Mesenchymal stem cell (in vitro differentiated cells and primary cell): ENCODE results near the gene PIP.
"Not testable (repeated sequence)": the region's sequence is repeated elsewhere in the genome, so short reads cannot be mapped to it uniquely, and the experiment has no call there.

ENCODE experiments used
- DNase-seq: peaks from one replicate; pipeline ENCODE4 v3.0.0-alpha.2; 2013
- H2AFZ ChIP-seq: one replicate; pipeline ENCODE4 v1.6.1; 2013; ENCODE audit warnings: low read depth, mild to moderate bottlenecking, control low read depth, inconsistent platforms, low read length, moderate library complexity
- H2AK5ac ChIP-seq: 2 replicates; pipeline ENCODE4 v1.6.1; 2013; ENCODE audit warnings: low read length, moderate library complexity, mild to moderate bottlenecking, inconsistent platforms; ENCODE audit not compliant: severe bottlenecking
- H2BK120ac ChIP-seq: one replicate; pipeline ENCODE4 v1.6.1; 2013; ENCODE audit warnings: low read depth, mild to moderate bottlenecking, inconsistent platforms, low read length, moderate library complexity
- H2BK12ac ChIP-seq, 2 experiments: one replicate each; pipeline ENCODE4 v1.6.1; 2013; ENCODE audit warnings: inconsistent platforms in 2 of 2, low read length in 2 of 2, mild to moderate bottlenecking in 2 of 2, moderate library complexity in 2 of 2, control low read depth in 1 of 2
- H2BK15ac ChIP-seq: one replicate; pipeline ENCODE4 v1.6.1; 2013; ENCODE audit warnings: mild to moderate bottlenecking, low read depth, inconsistent platforms; ENCODE audit not compliant: poor library complexity, severe bottlenecking
- H2BK5ac ChIP-seq: 2 replicates; pipeline ENCODE4 v1.6.1; 2013; ENCODE audit warnings: low read depth, mild to moderate bottlenecking, low read length, control low read depth, inconsistent platforms; ENCODE audit not compliant: poor library complexity, severe bottlenecking
- H3K14ac ChIP-seq, 2 experiments: one replicate each; pipeline ENCODE4 v1.6.1; 2013; ENCODE audit warnings: inconsistent platforms in 2 of 2, low read length in 2 of 2, control low read depth in 1 of 2, mild to moderate bottlenecking in 1 of 2, moderate library complexity in 1 of 2
- H3K18ac ChIP-seq, 2 experiments: one replicate each; pipeline ENCODE4 v1.6.1; 2013; ENCODE audit warnings: inconsistent platforms in 2 of 2, low read length in 2 of 2, control low read depth in 1 of 2, low read depth in 1 of 2, mild to moderate bottlenecking in 1 of 2
- H3K23ac ChIP-seq, 2 experiments: one replicate each; pipeline ENCODE4 v1.6.1; 2013; ENCODE audit warnings: inconsistent platforms in 2 of 2, low read length in 2 of 2, mild to moderate bottlenecking in 2 of 2, moderate library complexity in 2 of 2, control low read depth in 1 of 2
- H3K27ac ChIP-seq: 2 replicates; pipeline ENCODE4 v1.5.1; 2013; ENCODE audit warnings: mild to moderate bottlenecking, moderate library complexity, low read length, control low read depth, inconsistent platforms; ENCODE audit not compliant: poor library complexity, severe bottlenecking
- H3K27me3 ChIP-seq, 2 experiments: 2 replicates each; pipeline versions ENCODE4 v1.6.1 to v1.7.0; 2013; ENCODE audit warnings: low read length in 2 of 2, mild to moderate bottlenecking in 2 of 2, moderate library complexity in 2 of 2, control low read depth in 1 of 2, inconsistent platforms in 1 of 2; ENCODE audit not compliant: control insufficient read depth in 1 of 2, insufficient read depth in 1 of 2
- H3K36me3 ChIP-seq, 2 experiments: 2 replicates each; pipeline versions ENCODE4 v1.6.1 to v1.7.0; 2013; ENCODE audit warnings: low read length in 2 of 2, control low read depth in 1 of 2, inconsistent platforms in 1 of 2, low read depth in 1 of 2, mild to moderate bottlenecking in 1 of 2; ENCODE audit not compliant: insufficient read depth in 2 of 2, control insufficient read depth in 1 of 2
- H3K4ac ChIP-seq, 2 experiments: one replicate each; pipeline ENCODE4 v1.6.1; 2013; ENCODE audit warnings: inconsistent platforms in 2 of 2, low read length in 2 of 2, mild to moderate bottlenecking in 2 of 2, moderate library complexity in 2 of 2, control low read depth in 1 of 2, low read depth in 1 of 2
- H3K4me1 ChIP-seq: 2 replicates; pipeline ENCODE4 v1.6.1; 2013; ENCODE audit warnings: low read depth, low read length, control low read depth; ENCODE audit not compliant: control insufficient read depth, insufficient read depth
- H3K4me2 ChIP-seq: 2 replicates; pipeline ENCODE4 v1.6.1; 2013; ENCODE audit warnings: low read length, mild to moderate bottlenecking, inconsistent platforms; ENCODE audit not compliant: poor library complexity, severe bottlenecking
- H3K4me3 ChIP-seq, 2 experiments: 2 replicates each; pipeline versions ENCODE4 v1.5.1 to v1.7.0; 2013; ENCODE audit warnings: low read length in 2 of 2, mild to moderate bottlenecking in 2 of 2, control low read depth in 1 of 2, low read depth in 1 of 2; ENCODE audit not compliant: insufficient read depth in 1 of 2
- H3K79me1 ChIP-seq: replicated peaks from 2 replicates; pipeline ENCODE4 v1.6.1; 2013; ENCODE audit warnings: mild to moderate bottlenecking, control low read depth, low read length, inconsistent platforms; ENCODE audit not compliant: poor library complexity, severe bottlenecking
- H3K9ac ChIP-seq: 2 replicates; pipeline ENCODE4 v1.7.0; 2013; ENCODE audit warnings: mild to moderate bottlenecking, low read length, moderate library complexity
- H3K9me3 ChIP-seq: 2 replicates; pipeline ENCODE4 v1.7.0; 2013; ENCODE audit warnings: mild to moderate bottlenecking, low read length; ENCODE audit not compliant: control insufficient read depth
- H4K8ac ChIP-seq: one replicate; pipeline ENCODE4 v1.6.1; 2013; ENCODE audit warnings: inconsistent platforms, mild to moderate bottlenecking, low read length, moderate library complexity
- H4K91ac ChIP-seq: one replicate; pipeline ENCODE4 v1.6.1; 2013; ENCODE audit warnings: mild to moderate bottlenecking, low read length, inconsistent platforms
- WGBS: methylation state at CpG from one replicate; pipeline ENCODE4 v1.1.7; 2013; ENCODE audit warnings: mixed read lengths; 5-methylcytosine and 5-hydroxymethylcytosine counted together

Gene PIP

DNA sequence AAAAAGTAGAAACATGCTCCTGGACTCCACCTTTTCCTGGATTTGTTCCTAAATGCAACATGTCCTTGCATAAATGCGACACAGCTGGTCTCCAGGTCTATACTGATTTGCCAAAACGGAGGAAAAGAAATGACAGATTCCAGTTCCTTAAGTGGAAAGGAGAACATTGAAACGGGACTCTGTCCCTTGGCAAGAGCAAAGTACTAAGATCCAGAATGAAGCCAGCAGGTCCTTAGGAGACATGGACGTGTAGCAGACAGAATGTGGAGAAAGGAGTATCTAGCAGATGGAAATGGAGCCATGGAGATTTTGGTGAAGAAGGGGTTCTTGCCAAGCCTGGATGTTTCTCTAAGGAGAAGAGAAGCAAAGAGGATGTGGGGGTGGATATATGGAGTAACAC is 16.2 kb downstream of the PIP start:
- H3K36me3 ChIP-seq = no peaks in the 10 kb centered on the region
- H2BK15ac ChIP-seq = no peak overlapping the region
- no peak overlapping the region for H3K4ac ChIP-seq
- H3K14ac ChIP-seq = no peak overlapping the region
- no peak for DNase-seq
- H4K91ac ChIP-seq = no peak overlapping the region
- H2AFZ ChIP-seq = no peak overlapping the region
- no peak overlapping the region for H3K4me3 ChIP-seq
- H3K27me3 ChIP-seq = no peaks in the 10 kb centered on the region
- no peak overlapping the region for H3K27ac ChIP-seq
- H2BK5ac ChIP-seq = no peak overlapping the region
- no peaks in the 10 kb centered on the region for H3K9me3 ChIP-seq
- H2BK12ac ChIP-seq = no peak overlapping the region
- 40% methylated on average over 4 of the region's 4 CpGs for WGBS
- H3K18ac ChIP-seq = no peak overlapping the region
- no peak overlapping the region for H3K23ac ChIP-seq
- no peak overlapping the region for H3K4me2 ChIP-seq
- no peaks in the 10 kb centered on the region for H3K79me1 ChIP-seq
- no peak overlapping the region for H4K8ac ChIP-seq
- no peak overlapping the region for H2AK5ac ChIP-seq
- no peak overlapping the region for H3K9ac ChIP-seq
- no peaks in the 10 kb centered on the region for H3K4me1 ChIP-seq
- no peak overlapping the region for H2BK120ac ChIP-seq

DNA sequence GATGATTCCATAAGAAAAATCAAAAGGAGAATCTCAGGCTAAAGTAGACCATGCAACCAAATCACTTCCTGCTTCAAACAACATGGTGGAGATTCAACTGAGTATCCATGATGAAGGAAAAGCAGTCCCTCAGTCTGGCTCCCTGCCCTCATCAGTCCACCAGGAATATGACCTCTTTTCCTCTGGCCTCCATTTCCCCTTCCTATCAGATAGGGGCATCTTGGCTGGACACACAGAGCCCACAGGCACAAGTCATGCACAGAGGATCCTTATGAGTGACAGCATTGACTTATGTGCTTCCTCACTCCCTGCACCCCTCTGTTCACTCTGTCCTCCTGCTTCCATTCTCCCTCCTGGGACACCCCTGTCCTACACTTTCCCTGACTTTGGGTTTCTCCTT is 16.8 kb downstream of the PIP start:
- Histone ChIP-seq H3K14ac (no peak overlapping the region), H3K27me3 (no peaks in the 10 kb centered on the region), H3K4me3 (no peak overlapping the region), H3K36me3 (no peaks in the 10 kb centered on the region), H2BK12ac (no peak overlapping the region), H3K4me2 (no peak overlapping the region), H2BK15ac (no peak overlapping the region), H3K27ac (no peak overlapping the region), H3K4me1 (no peaks in the 10 kb centered on the region), H3K79me1 (no peaks in the 10 kb centered on the region), H2AFZ (no peak overlapping the region), H2BK120ac (no peak overlapping the region), H3K18ac (no peak overlapping the region), H3K9me3 (no peaks in the 10 kb centered on the region), H3K9ac (no peak overlapping the region), H2AK5ac (no peak overlapping the region), H4K91ac (no peak overlapping the region), H3K23ac (no peak overlapping the region), H2BK5ac (no peak overlapping the region), H3K4ac (no peak overlapping the region), H4K8ac (no peak overlapping the region)
- DNase-seq = no peak

DNA sequence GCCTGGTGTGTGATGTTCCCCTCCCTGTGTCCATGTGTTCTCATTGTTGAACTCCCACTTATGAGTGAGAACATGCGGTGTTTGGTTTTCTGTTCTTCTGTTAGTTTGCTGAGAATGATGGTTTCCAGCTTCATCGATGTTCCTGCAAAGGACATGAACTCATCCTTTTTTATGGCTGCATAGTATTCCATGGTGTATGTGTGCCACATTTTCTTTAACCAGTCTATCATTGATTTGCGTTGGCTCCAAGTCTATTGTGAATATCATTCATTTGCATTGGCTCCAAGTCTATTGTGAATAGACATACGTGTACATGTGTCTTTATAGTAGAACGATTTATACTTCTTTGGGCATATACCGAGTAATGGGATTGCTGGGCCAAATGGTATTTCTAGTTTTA is 18.8 kb downstream of the PIP start:
- not testable (repeated sequence) for H3K9me3 ChIP-seq, H2BK12ac ChIP-seq, H3K27ac ChIP-seq, H3K4me2 ChIP-seq, H3K4me3 ChIP-seq, H3K18ac ChIP-seq, H3K9ac ChIP-seq, DNase-seq, H2BK120ac ChIP-seq, H2BK15ac ChIP-seq, H3K79me1 ChIP-seq, H3K14ac ChIP-seq, H3K4ac ChIP-seq, H3K4me1 ChIP-seq, H3K36me3 ChIP-seq, H3K27me3 ChIP-seq, H3K23ac ChIP-seq, H2AFZ ChIP-seq, H2BK5ac ChIP-seq, H2AK5ac ChIP-seq, H4K8ac ChIP-seq, H4K91ac ChIP-seq
- 93% methylated on average over 6 of the region's 6 CpGs for WGBS

DNA sequence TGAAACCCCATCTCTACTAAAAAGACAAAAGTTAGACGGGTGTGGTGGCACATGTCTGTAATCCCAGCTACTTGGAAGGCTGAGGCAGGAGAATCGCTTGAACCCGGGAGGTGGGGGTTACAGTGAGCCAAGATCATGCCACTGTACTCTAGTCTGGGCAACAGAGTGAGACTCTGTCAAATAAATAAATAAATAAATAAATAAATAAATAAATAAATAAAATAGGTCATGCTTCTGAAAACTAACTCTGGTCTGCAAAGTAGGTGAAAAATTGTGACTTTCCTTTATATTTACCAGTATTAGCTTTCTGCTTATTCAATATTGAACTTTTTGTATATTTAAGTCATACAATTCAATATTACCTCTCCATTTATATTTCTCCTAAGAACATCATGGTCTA is 26.7 kb downstream of the PIP start:
- H3K4me1 ChIP-seq, H3K79me1 ChIP-seq, H3K18ac ChIP-seq, H2BK5ac ChIP-seq, H3K4me3 ChIP-seq, H3K9me3 ChIP-seq, H4K91ac ChIP-seq, H3K9ac ChIP-seq, H2AK5ac ChIP-seq, H3K4ac ChIP-seq, H3K36me3 ChIP-seq, H2BK12ac ChIP-seq, H2BK15ac ChIP-seq, H3K27ac ChIP-seq, H3K23ac ChIP-seq, H3K4me2 ChIP-seq, H4K8ac ChIP-seq, H2AFZ ChIP-seq, H3K27me3 ChIP-seq, DNase-seq, H2BK120ac ChIP-seq, H3K14ac ChIP-seq: not testable (repeated sequence)
- no CpG with 5 or more reads among the region's 3 CpGs for WGBS
